Neural crest cell (in vitro differentiated cells): ENCODE results near the gene CFAP221. TPM values are rescaled to one million over a fixed set of nuclear protein-coding genes. Genes with fewer than 3 reads are reported as not detected.

Experiments
- DNase-seq: peaks from one replicate; pipeline ENCODE4 v3.0.0; 2021; ENCODE audit warnings: low read depth, mixed read lengths, low spot score
- H3K27ac Mint-ChIP-seq: one replicate; pipeline ENCODE4 v1.8.0; 2021; ENCODE audit warnings: mild to moderate bottlenecking, mixed read lengths; ENCODE audit not compliant: unreplicated experiment
- H3K27me3 Mint-ChIP-seq: 2 replicates; pipeline ENCODE4 v1.8.0; 2021; ENCODE audit warnings: low read depth, mild to moderate bottlenecking, mixed read lengths
- H3K36me3 Mint-ChIP-seq: 2 replicates; pipeline ENCODE4 v1.8.0; 2021; ENCODE audit warnings: low read depth, mild to moderate bottlenecking, mixed read lengths
- H3K4me1 Mint-ChIP-seq: 2 replicates; pipeline ENCODE4 v1.8.0; 2021; ENCODE audit warnings: mixed read lengths
- H3K4me3 Mint-ChIP-seq: one replicate; pipeline ENCODE4 v1.8.0; 2021; ENCODE audit warnings: mild to moderate bottlenecking, mixed read lengths
- H3K9me3 Mint-ChIP-seq: 2 replicates; pipeline ENCODE4 v1.8.0; 2021; ENCODE audit warnings: mixed read lengths
- CTCF ChIP-seq: fragments of 200-600 bp; sonication (generic); conservative IDR thresholded peaks from 2 replicates; pipeline ENCODE4 v1.5.0; 2021; ENCODE audit warnings: antibody characterized with exemption, mild to moderate bottlenecking
- total RNA-seq: library from RNA; stranded (reverse); gene quantifications from 2 replicates; pipeline ENCODE4 v1.2.1, GENCODE V29; 2021

Gene CFAP221
- total RNA-seq, 1 donor from 2014 or later, result 2.0 TPM

GRCh38 chr2:119583291-119583690 is 39.0 kb downstream of the CFAP221 start:
- Mint-ChIP-seq H3K27ac (no peak overlapping the region), H3K36me3 (no peaks in the 10 kb centered on the region), H3K4me1 (no peaks in the 10 kb centered on the region), H3K9me3 (no peaks in the 10 kb centered on the region), H3K4me3 (no peak overlapping the region), H3K27me3 (no peaks in the 10 kb centered on the region)
- DNase-seq, result no peak
- no peak for TF ChIP-seq CTCF

GRCh38 chr2:119584469-119584868 is 40.2 kb downstream of the CFAP221 start:
- TF ChIP-seq CTCF, result no peak
- no peak for DNase-seq
- H3K27me3 Mint-ChIP-seq, result no peaks in the 10 kb centered on the region
- no peaks in the 10 kb centered on the region for H3K36me3 Mint-ChIP-seq
- no peak overlapping the region for H3K27ac Mint-ChIP-seq
- H3K4me3 Mint-ChIP-seq, result no peak overlapping the region
- no peaks in the 10 kb centered on the region for H3K9me3 Mint-ChIP-seq
- no peaks in the 10 kb centered on the region for H3K4me1 Mint-ChIP-seq

- Mint-ChIP-seq H3K27me3 (no peaks in the 10 kb centered on the region), H3K27ac (no peak overlapping the region), H3K4me1 (no peaks in the 10 kb centered on the region), H3K9me3 (no peaks in the 10 kb centered on the region), H3K36me3 (no peaks in the 10 kb centered on the region), H3K4me3 (no peak overlapping the region)
- TF ChIP-seq CTCF, result no peak
- no peak for DNase-seq
These were observed 41.8 kb downstream of the CFAP221 start for GRCh38 chr2:119586085-119586484.

- Mint-ChIP-seq H3K4me3 (no peak overlapping the region), H3K27me3 (no peaks in the 10 kb centered on the region), H3K27ac (no peak overlapping the region), H3K36me3 (no peaks in the 10 kb centered on the region), H3K4me1 (no peaks in the 10 kb centered on the region), H3K9me3 (no peaks in the 10 kb centered on the region)
- TF ChIP-seq CTCF, result no peak
- no peak for DNase-seq
These were observed 46.6 kb downstream of the CFAP221 start for GRCh38 chr2:119590873-119591272.

GRCh38 chr2:119591523-119591922 is 47.3 kb downstream of the CFAP221 start:
- DNase-seq, result no peak
- TF ChIP-seq CTCF, result no peak
- Mint-ChIP-seq H3K9me3 (no peaks in the 10 kb centered on the region), H3K27ac (no peak overlapping the region), H3K4me1 (no peaks in the 10 kb centered on the region), H3K27me3 (no peaks in the 10 kb centered on the region), H3K4me3 (no peak overlapping the region), H3K36me3 (no peaks in the 10 kb centered on the region)

GRCh38 chr2:119592436-119592835 is 48.2 kb downstream of the CFAP221 start:
- TF ChIP-seq CTCF, result no peak
- no peaks in the 10 kb centered on the region for H3K36me3 Mint-ChIP-seq
- H3K27ac Mint-ChIP-seq, result no peak overlapping the region
- H3K4me1 Mint-ChIP-seq, result no peaks in the 10 kb centered on the region
- no peak for DNase-seq
- no peaks in the 10 kb centered on the region for H3K9me3 Mint-ChIP-seq
- no peak overlapping the region for H3K4me3 Mint-ChIP-seq
- H3K27me3 Mint-ChIP-seq, result no peaks in the 10 kb centered on the region
